Fibroblast of skin of back (primary cell): ENCODE data around the gene KCNQ1OT1.

Experiments
- DNase-seq: peaks from one replicate; pipeline ENCODE4 v3.0.0-alpha.2; 2013

KCNQ1OT1 gene

DNA sequence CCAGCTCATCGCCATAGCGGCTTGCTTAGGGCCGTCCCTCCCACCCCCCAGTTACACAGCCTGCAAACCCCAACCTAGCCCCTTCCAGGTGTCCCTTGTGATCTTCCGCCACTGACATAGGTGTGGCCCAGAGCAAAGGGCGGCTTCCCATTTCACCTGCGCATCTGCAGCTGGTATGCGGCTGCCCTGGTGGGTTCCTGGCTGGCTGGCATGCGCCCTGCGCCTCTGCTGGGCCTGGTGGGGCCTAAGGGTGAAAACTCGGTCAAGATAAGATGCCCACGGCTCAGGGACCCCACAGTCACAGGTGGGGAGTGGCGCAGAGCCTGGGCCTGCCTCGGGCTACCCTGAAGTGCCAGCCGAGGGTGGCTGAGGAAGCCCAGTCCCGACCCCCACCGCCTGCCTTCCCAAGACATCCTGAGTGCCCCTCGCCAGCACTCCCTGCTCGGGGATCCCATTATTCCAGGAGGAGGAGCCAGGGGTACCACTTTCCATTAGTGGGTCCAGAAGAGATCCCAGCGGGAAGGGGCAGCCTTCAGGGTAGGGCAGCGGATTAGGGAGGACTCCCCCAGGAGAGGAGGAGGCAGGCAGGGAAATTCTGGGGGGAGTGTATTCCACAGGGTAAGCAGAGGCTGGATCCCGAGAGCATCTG lies 36.9 kb upstream of the KCNQ1OT1 start:
- DNase-seq, result no peak

DNA sequence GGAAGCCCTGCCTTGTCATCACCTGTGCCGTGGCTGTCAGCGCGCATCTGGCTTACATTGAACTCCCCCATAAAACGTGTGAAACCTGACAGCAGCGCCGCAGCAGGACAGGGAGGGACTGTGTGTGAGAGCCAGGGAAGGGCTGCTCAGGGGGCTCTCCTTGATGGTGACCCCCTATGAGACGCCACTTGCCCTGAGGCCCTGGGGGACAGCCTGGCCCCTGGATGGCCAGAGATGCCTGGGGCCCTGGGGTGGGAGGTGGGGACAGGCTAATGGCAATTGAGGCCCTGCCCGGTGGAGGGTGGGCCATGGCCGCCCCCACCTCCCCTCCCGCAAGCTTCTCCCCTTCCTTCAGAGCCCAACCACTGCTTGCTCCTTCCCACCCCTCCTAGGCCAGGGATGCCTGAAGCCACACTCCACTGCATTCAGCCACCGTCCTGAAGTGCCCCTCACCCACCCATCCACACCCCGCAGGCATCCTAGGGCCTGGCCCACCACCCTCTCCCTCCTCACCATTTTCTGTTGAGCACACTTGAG lies 35.3 kb upstream of the KCNQ1OT1 start:
- DNase-seq, result no peak

DNA sequence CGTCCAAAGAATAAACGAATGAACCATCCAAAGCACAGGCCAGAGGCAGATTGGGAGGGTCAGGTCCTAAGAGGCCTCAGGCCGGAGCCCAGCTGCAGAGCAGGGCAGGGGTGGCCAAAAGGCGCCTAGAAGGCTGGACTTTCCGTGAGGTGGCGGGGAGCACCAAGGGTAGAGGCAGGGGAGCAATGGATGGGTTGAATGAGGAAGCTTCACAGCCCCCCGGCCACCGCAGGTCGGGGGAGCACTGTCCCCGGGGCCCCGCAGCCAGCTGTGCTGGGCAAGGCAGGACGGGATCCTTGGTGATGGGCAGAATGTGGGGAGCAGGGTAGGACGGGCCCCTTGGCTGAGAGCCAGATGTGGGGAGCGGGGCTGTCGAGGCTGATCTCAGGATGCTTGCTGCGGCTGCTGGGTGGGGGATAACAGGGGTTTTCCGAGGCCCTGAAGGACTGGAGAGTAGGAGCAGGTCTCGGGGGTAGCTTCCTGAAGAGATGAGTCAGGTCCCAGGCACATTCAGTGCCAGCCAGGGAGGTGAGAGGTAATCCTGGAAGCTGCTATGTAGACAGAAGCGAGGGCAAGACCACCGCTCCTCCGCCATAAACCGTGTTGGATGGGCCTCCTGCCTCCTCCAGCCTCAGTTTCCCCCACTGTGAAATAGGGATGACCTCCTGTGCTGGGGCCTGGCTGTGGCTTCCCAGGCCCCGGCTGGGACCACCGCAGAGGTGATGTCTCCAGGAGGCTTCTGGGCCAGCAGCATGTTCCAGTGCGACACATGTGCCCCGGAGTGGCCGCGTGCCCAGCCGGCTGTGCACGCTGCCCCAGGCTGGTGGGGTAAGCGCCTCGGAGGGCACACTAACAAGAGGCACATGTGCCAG lies 34.6 kb upstream of the KCNQ1OT1 start:
- DNase-seq, result no peak

DNA sequence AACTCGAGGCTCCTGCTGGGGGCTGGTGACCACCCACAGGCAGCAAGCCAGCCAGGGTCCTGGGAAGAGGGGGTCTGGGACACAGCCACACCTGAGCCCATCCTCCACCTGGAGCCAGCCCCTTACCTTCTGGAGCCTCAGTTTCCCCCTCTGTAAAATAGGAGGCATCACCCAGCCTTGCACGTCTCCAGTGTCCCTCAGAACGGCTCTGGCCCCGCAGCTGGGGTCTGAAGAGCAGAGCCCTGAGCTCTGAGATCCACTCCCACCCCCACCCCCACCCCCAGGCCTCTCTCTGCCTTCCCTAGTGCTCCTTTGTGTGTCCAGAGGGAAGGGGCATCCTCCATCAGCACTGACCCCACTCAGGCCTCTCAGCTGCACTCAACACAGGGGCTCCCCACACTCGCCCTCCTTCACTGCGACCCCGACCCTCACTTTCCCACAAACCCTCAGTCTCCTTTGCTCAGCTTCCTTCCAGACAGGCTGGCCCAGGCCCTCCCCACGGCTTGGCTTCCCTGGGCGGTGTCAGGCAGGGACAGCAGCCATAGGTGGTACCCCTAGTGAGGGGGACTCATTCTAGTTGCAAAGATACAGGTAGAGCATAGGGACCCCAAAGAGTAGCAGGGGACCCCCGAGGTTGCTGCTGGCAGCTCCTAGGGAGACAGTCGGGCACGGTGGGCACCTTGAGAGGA lies 33.3 kb upstream of the KCNQ1OT1 start:
- no peak for DNase-seq

DNA sequence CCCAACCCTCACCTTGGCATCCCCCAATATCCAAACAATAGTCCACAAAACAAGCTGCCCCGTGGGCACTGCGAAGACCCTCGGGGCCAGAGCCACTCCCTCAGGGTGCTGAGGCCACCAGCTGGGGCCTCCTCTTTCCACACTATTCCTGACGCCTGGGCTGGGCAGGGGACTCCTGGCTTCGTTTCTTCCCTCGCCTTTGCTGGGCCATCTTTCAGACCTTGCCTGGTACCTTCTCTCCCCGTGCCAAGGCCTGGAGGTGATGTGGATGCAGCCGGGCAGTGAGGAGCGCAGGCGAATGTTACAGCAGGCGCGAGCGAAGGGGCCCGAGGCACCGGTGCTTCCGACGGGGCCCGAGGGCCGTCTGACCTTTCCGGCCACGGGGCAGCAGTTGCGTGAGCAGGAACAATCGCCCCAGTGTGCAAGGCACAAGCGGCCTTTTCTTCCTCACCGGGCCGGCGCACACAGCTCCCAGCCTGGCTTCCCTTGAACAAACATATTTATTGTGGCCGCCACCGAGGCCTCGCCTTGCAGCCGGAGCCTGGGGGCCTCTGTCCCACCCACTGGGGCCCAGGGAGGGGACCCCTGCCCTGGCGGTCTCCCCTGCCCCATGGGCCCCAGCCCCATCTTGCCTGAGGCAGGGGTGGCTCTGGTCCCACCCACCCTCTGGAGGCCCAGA lies 32.6 kb upstream of the KCNQ1OT1 start:
- no peak for DNase-seq

DNA sequence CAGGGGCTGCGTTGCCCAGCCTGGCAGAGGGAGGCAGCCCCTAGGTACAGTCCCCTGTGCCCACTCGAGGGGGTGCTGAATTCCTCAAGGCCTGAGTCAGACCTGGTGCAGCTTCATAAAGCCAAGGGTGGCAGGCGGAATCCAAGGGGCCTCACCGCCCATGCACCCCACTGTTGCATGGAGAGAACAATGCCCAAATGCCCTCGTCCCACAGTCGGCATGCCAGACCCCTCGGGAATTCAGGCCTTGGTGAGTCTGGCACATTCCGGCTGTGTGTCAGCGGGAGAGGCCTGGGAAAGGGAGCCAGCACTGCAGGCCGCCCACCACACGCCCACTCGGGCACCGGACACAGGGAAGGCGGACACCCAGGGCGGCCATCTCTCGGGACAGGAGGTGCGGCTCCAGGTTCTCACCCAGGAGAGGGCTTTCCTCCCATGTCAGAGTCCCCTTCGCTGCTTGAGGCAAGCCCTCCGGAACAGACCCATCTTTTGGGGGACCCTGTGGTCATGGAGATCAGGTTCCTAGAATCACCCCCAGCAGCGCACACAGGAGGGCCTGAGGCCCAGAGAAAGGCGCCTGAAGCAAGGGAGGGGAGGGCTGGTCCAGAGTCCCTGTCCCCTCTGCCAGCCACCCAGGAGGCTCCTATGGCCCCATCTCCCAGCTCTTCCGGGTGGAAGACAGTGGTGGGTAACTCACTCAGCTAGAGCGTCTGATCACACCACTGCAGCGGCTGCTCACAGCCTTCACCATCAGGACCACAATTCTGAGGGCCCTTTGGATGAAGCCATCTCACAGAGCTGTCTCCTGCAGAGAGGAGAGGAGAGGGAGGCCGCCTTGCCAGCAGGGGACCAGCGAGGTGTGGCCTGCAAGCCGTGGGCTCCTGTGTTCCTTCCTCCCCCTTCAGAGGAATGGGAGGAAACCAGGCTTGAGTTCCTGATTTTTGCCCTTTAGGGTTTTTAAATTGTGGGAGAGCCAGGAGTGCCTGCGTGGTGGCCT lies 31.6 kb upstream of the KCNQ1OT1 start:
- no peak for DNase-seq

DNA sequence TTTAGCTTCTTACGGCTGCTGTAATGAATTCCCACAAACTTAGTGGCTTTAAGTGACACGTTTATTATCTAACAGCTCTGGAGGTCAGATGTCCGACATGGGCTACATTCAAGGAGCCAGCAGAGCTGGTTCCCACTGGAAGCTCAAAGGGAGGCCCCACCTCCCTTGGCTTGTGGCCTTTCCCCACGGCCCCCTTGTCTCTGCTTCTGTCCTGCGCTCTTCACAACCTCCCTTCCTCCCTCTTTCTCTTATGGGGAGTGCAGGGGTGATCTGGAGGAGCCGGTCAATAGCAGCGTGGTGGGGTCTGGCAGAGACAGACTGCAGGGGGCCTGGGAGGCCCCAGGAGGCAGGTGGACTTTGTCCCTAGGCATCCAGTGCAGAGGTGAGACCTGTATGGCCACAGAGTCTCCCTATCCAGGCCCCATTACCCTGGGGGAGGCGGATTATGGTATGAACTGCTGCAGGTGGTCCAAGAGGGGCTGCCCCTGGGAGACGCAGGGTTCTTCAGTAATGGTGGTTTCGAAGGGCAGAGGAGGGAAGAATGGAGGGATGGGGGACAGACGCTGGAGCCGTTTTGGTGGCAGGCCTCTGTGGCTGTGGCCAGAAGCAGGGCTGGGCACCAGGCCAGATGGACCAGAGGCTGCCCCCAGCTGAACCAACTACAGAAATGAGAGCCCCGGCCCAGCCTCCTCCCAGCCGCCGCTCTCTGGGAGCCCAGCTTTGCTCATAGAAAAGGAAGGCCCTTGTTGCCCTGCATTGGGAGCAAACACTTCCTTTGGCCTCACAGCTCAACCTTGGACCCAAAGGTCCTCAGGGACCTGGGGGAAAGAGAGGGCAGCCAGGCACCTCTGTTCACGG lies 30.7 kb upstream of the KCNQ1OT1 start:
- no peak for DNase-seq

DNA sequence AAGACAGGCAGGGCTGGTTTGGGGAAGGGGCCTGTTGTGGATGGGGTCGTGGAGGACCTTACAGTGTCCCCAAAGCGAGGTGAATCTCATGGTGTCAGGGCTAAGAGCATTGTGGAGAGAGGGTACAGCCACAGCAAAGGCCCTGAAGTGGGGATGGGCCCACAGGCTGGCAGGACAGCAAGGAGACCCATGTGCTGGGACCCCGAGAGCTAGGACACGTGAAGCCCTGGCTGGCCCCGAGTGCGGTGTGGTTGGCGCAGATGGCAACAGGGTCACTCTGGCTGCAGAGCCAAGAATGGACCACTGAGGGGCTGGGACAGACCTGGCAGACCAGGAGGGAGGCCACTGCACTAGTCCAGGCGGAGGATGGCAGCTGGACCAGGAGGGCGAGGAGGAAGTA lies 30.0 kb upstream of the KCNQ1OT1 start:
- DNase-seq, result no peak

DNA sequence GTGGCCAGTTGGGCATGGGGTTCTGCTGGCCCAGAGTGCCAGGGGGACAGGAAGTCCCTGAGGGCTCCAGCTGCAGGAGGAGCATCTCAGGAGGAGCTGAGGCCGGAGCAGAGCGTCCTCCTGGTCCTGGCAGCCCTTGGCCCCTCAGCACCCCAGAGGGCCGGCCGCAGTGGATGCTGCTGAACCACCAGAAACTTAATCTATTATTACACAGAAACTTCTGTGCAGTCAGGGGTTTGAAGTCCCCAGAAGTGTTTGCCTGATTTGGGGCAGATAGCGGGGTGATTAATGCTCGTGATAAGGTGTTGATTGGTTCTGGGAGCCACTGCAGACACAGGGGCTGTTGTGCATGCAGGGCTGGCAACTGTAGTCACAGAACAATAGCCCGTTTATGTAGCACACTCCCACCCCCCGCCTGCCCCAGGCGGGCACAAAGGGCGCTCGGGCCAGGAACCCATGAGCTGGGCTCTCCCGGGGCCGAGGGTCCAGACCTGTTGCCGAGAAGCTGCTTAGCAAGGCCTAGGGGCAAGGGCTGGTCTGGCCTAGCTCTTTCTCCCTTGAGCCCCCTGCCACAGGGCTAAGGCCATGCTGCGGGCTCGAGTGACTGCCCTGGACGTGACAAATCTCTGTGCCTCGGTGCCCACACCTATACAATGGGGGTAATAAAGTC lies 29.0 kb upstream of the KCNQ1OT1 start:
- DNase-seq, result no peak

DNA sequence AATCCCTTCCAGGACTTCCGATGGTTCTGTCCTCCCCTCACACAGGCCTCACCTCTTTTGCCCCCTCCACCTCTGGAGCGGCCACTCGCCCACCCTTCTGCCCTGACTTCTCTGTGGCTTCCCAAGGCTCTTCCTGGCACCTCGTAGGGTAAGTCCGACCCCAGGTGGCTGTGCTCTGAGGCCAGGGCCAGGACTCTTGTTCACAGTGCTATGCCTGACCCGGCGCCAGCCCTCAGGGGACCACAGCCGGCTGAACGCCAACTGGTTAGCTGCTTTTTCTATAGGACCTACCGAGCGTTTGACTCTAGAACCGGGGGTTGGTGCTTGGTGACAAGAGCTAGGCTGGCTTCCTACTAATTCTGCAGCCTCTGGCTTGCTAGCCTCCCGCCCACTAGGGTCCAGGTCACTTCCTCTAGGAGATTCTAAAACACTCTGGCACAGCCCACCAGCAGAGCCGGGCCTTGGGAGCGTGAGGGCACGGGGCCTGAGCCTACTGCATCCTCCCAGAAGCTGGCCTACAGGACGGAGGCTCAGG lies 28.4 kb upstream of the KCNQ1OT1 start:
- DNase-seq, result no peak

DNA sequence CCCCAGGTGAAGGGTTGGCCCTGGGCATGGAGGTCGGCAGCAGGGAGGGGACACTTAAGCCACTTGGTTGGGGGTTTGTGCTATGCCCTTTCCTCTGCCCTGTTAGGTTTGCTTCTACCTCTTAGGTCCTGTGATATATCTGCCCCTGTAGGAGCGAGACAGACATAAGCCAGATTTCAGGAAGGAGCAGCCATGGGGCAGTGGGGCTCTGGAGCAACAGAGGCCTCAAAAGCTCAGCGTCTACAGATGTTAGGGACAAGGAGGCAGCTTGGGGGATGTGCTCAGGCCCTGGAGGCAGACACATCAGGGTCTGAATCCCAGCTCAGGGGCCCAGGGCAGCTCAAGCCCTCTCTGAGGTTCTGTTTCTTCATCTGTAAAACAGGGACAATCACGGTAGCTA lies 27.2 kb upstream of the KCNQ1OT1 start:
- DNase-seq, result no peak

DNA sequence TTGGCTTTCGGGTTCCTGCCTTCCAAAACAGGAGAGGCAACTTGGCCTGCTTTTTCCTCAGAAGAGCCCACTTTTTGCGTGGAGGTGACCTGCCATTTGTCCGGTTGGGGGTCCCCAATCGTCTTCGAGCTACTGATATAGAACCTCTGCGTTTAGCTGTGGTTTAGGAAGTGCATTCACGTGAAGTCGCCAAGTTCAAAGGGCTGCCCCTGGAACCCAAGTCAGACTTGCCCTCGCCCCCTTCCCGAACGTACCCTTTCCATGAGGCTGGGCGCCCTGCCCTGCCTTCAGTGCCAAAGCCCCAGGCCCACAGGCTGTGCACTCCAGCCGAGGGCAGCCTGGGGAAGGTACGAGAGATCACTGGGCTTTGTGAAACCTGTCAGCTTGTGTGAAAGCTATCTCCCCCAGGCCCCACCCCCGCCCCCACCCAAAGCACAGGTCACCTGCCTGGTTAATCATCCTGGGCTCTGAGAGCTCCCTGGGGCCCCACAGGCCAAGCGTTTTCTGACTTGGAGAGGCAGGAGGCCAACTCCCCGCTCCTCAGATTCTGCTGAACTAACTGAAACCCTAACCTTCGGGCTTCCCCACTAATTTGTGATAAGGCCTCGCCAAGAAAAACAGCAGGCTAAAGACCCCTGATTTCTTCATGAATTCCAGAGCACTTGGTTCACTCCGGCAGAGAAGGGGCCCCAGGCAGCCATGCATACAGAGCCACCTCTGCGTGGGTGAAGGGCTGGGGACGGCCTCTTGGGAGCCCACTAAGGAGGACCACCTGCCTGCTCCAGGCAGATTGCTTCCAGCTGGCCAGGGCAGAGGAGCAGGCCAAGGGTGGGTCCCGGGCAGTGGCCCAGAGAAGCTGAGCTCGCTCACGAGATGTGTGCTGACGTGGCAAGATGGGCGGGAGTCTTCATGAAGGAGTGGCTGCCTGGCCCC lies 25.8 kb upstream of the KCNQ1OT1 start:
- DNase-seq, result no peak

DNA sequence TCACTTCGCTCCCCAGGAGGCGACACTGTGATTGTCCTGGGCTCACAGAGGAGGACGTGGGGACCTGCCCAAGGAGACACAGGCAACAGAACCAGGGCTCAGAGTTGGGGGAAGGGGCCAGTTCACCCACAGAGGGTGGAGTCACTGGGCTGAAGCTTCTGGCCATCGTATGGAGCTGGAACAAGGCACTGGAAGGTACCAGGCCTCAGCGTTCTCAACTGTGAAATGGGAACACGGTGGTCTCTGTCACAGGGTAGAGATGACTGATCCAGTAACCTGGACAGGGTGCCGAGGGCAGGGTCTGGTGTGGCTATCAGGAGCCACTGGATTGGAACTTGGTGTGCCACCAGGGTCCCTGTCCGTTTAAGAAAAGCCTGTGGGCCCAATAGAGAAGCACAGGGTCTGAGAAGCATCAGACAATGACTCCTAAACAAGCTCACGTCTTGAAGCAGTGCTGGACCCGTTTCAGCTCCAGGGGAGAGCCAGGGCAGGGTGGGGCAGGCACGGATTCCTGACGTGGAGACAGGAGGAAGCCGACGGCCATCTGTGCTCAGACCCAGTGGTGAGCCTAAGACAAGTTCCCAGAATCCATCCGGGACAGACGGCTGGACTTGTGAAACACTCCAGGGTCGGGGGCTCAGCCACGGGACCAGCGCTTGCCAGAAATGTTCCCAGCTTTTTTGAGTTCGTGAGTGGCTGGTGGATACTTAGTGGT lies 25.0 kb upstream of the KCNQ1OT1 start:
- DNase-seq, result no peak

DNA sequence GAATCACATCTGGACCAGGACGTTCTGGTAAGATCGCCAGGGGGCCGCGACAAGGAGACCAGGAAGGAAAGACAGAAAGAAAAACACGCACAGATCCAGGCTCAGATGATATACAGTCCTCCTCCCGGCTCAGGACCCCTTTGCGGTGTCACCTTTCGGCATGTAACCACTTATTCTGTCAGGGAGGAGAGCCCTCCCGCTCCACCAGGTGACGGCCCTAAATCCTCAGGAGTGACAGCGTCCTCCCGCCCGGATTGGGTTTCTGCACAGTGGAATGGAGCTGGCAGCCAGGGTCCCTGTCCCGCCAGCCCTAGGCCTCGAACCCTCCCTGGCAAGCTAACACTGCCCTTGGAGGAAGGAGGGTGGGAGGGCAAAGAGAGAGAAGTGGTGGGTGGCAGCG lies 24.3 kb upstream of the KCNQ1OT1 start:
- no peak for DNase-seq

DNA sequence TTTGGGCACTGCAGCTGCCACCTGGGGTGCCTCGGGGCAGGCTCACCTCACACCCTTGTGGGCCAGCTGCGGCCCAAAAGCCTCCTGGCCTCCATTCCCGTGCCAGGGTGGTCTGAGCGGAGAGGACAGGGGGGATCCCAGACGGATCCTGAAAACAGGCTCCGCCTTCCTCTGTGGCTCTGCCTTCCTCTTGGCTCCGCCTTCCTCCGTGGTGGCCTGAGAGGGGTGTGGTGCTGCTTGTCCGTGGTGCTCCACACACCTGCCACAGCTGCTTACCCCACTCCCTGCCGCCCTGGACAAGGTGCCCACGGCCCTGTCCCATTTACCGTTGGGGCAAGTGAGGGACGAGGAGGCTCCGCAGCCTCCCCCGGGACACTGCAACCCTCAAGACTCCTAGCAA lies 23.2 kb upstream of the KCNQ1OT1 start:
- no peak for DNase-seq

DNA sequence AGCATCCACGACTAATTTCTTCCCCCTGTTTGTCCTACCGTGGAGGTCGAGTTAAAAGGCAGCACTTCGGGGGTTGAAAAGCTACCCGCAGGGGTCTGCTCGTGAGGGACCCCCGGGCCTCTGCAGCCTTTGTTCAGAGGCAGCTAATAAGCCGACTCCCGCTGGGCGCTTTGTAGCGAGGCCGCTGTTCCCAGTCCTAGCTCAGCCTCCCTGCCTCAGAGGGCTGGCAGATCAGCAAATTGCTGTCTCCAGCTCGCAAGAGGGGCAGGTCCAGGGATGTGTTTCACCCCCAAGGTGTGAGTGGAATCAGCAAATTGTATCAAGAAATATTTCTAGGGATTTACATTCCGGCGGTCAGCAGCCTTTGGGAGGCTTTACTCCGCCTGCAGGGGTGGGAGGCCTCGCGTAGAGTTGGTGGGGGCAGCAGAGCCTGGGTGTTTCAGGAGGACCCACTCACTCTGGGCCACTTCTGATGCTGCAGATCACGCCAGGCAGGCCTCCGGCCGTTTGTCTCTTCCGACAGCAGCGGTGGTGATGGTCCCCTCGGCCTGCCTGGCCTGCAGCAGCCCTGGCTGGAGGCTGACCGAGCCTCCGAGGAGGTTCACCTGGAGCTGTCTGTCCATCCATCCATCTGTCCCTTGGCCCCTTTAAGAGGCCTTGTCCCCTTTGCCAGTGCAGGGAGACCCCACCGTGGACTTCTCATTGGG lies 21.6 kb upstream of the KCNQ1OT1 start:
- DNase-seq, result no peak
